GM23248 (cell line): Measurements from ENCODE around the gene IRF8.

Source experiments
- EZH2 ChIP-seq: fragments of 200-600 bp; sonication (generic); IDR thresholded peaks from 2 replicates; pipeline ENCODE4 v1.6.1; 2018; ENCODE audit warnings: antibody characterized with exemption, mild to moderate bottlenecking; ENCODE audit not compliant: insufficient read depth, poor library complexity, severe bottlenecking
- EZH2phosphoT487 ChIP-seq: fragments of 200-600 bp; sonication (generic); IDR thresholded peaks from 2 replicates; pipeline ENCODE4 v1.6.1; 2018; ENCODE audit warnings: antibody characterized with exemption, moderate library complexity, mild to moderate bottlenecking, low read depth; ENCODE audit not compliant: insufficient read depth

DNA sequence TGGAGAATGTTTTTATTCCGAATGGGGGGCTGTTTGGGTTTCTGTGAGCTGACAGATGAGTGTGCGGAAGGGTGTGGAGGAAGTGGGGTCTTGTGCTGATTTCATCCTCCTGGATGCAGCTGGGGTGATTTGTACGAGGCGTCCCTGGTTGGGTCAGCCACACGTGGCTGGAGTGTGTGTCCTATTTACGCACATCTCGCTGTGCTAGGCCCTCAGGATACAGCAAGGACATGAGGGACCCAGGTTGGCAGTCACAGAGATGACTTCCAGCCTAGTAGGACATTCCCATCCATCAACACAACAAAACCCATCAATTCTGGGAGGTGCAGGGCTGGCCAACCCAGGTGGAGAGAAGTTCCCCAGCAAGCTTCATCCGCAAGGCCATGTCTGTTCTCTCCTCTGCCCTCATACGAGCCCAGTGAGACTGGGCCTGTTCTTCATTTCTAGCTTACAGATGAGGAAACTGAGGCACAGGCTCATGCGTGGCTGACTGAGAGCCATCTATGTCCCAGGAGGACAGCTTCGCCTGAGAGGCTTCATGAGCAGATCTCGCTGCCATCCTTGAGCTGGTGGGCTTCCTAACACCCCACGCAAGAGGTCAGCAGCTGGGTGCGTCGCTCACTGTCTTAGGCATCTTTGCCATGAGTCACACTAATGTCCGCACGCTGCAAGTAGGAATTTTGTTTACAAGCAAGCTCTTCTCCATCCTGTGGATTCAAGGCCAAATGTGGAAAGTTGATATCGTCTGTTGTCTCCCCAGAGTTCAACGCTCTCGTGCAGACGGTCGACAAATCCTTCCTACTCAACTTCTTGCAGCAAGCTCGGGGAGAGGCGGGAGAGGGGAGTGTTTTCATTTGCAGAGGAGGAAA lies 24.4 kb downstream of the IRF8 start:
- no peak for TF ChIP-seq EZH2phosphoT487
- TF ChIP-seq EZH2, result no peak
